HS-5 (cell line): ENCODE data around the gene HHIP.

Experiments
- DNase-seq: peaks from one replicate; pipeline ENCODE4 v3.0.0-alpha.2; 2012; ENCODE audit warnings: low read depth

Gene HHIP

GRCh38 chr4:144655491-144655890 is 9.5 kb downstream of the HHIP start:
- no peak for DNase-seq

DNA sequence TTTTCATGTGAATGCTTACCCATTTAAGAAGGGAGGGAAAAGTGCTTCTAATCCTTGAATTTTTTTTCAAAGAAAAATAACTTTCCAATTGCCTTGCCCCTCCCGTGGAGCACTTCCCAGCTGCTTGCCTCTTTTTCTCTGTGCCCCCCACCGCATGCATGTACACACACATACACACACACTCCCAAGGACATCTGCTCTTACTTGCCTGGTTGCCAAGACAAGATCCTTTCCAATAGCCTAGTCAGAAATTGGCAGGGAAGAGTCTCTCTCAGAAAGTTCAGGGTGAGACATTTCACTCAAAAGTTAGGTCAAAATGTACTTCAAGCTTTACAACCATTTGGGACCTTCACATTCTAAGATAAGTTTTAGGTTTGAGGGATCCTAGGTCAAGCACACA is 10.9 kb downstream of the HHIP start:
- DNase-seq = no peak

- no peak for DNase-seq
Measured at GRCh38 chr4:144658015-144658567, 12.1 kb downstream of the HHIP start.

- DNase-seq = peak; percentile 13
Measured at GRCh38 chr4:144658903-144659302, 12.9 kb downstream of the HHIP start.

- no peak for DNase-seq
Measured at GRCh38 chr4:144659447-144659846, 13.5 kb downstream of the HHIP start.

GRCh38 chr4:144663834-144664475 is 18.0 kb downstream of the HHIP start:
- no peak for DNase-seq

DNA sequence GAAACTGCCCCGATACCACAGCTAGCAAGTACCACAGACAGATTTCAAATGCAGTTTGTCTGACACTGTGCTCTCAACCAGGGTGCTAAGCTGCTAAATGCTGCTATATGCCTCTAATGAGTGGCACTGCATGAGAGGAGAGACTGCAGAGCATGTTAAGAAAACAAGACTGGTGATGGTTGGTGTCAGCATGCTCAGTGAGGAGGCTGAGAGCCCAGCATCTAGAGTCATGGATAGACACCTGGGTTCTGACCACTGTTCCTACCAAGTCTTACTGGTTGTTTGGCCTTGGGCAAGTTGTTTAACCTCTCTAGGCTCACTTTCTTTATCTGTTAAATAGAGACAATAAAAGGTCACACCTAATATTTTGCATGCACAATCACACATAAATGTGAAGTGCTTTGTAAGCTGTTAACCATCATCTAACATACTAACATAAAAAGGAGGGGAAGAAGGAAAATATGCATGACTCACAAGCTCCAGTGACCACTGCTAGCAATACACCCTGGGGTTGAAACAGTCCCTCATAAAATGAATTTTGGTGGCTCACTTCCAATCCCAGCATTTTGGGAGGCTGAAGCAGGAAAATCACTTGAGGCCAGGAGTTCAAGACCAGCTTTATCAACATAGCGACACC is 20.7 kb downstream of the HHIP start:
- DNase-seq = peak; percentile 46

- DNase-seq = no peak
Measured at GRCh38 chr4:144667500-144667899, 21.5 kb downstream of the HHIP start.

DNA sequence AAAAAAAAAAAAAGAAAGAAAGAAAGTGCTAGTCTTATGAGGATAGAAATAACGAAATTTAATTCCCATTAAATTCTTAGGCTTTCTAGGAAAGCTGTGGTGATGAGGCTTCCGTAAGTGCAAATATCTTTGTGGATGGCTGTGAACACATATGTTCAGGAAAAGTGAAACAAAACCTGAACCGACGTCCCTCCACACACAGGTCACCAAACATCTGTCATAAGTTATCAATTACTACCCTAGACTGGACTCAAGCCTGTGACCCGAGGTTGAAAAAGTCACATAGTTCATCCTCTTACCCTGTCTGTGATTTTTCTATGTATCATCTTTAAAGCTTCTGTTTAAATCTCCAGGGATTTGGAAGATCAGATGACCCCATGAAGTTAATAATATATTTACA is 24.8 kb downstream of the HHIP start:
- DNase-seq = no peak

- DNase-seq = no peak
Measured at GRCh38 chr4:144674711-144675110, 28.8 kb downstream of the HHIP start.

GRCh38 chr4:144681806-144682205 is 35.9 kb downstream of the HHIP start:
- no peak for DNase-seq

DNA sequence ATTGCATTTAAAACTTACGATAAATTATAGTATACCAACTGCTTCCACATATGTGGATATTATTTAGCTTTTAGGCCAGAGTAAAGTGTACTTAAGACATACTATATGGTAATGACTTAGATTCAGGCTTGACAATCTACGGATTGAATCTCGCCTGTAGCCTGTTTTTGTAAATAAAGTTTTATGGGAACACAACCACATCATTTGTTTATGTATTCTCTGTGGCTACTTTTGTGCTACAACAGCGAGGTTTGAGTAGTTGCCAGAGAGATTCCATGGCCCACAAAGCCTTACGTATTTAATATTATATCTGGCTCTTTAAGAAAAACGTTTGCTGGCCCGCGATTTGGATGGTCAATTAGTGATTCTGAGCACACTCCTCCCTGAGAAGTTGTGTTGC is 37.6 kb downstream of the HHIP start:
- no peak for DNase-seq

- DNase-seq = no peak
Measured at GRCh38 chr4:144685911-144686310, 40.0 kb downstream of the HHIP start.

- no peak for DNase-seq
Measured at GRCh38 chr4:144686921-144687320, 41.0 kb downstream of the HHIP start.

- no peak for DNase-seq
Measured at GRCh38 chr4:144687466-144687865, 41.5 kb downstream of the HHIP start.

- DNase-seq = no peak
Measured at GRCh38 chr4:144688035-144688569, 42.1 kb downstream of the HHIP start.

GRCh38 chr4:144689125-144689524 is 43.2 kb downstream of the HHIP start:
- no peak for DNase-seq

DNA sequence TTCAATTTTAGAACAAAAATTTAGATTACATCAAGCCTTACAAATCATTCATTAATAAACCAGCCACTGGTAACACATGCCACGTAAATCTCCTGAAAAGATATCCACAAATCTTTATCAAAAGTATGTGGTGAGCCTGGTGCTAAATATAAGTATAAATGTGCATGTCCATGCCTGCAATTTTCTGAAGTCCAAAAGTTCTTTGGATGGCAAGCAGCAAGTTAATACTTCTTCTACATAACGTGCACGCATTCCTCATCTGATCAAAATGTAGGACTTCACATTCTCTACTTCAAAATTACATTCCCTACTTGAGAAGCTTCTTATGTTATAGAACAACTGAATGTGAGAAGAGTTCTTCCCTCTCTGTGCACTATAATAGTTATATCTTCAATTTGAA is 49.8 kb downstream of the HHIP start:
- no peak for DNase-seq

GRCh38 chr4:144696376-144696775 is 50.4 kb downstream of the HHIP start:
- no peak for DNase-seq

GRCh38 chr4:144699565-144699964 is 53.6 kb downstream of the HHIP start:
- DNase-seq = peak; percentile 20

GRCh38 chr4:144701683-144702233 is 55.8 kb downstream of the HHIP start:
- no peak for DNase-seq

DNA sequence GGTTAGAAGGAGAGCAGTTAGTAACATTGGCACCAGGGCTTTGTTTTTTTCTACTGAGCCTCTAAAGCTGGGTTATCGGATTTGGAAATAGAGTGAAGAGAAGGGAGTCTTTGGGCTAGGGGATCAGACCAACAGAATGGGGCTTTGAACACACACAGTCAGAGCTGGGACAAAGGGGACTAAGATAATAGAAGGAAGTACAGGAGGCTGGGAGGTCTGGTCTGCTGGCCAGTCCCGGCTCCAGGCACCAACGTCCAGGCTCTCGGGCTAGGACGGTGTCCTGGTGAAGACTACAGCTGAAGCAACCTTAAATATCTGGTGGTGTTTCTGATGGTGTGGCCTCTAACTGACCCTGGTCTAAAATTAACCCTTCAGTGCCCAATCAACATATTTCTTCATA is 57.5 kb downstream of the HHIP start:
- DNase-seq = no peak
